UCSD-AML1 (cell line): ENCODE measurements around the gene ALG8.
"Not testable (repeated sequence)": the region's sequence is repeated elsewhere in the genome, so short reads cannot be mapped to it uniquely, and the experiment has no call there.

ENCODE experiments used
- DNase-seq: peaks from one replicate; lab custom pipeline; 2025; ENCODE audit not compliant: unreplicated experiment; lab: John Stamatoyannopoulos, UW

ALG8 gene

GRCh38 chr11:78139422-78140391 is at the start of gene ALG8:
Gene ALG8 (minus strand): TSS chr11:78139626. CDS start chr11:78139588, 38 bp downstream.
- peak; percentile 95 for DNase-seq

DNA sequence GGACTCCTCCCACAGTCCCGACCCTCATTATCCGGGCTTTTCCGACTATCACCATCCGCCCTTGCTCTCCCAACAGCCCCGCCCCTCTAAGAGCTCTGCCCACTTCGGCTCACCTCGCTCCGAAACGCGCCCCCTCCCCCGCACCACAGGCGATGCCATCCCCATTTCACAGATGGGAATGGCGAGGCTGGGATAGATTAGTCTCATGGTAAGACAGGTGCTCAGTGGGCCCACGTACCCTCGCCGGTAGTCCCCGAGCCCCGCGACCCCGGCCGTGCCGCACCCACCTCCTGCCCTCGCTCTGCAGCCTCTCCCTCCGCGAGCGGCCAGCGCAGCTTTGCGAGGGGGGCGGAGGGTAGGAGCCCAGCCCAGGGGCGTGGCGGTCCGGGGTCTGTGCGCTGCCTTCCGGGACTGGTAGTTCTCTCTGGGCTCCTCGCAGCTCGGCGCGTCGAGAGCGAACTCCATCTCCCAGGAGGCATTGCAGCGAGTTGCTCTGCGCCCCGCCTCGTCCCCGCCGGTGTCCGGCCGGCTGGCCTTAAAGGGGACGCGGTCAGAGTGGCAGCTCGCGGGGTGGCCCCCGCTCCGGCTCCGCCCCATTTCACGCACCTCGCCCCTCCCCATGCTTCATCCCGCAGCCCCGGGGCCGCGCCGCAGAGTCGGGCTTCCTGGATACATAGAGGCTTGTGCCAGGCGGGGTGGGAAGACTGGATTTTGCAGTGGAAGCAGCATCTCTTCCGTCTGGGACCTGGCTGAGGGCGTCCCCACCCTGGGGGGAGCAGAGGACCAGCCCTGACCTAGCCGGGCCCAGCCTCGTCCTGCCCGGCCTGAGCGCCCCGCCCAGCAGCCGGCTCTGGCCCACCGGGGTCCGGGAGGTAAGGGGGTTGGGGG is 49.1 kb upstream of the ALG8 start, which contains the start of the genes KCTD21 and USP35:
TSS of gene KCTD21 (minus strand) at position 341 of the 888 bp plus-strand sequence. CDS start 14,072 bp downstream, outside the sequence.
TSS of gene USP35 (plus strand) at position 634 of the 888 bp plus-strand sequence. CDS start 7,327 bp downstream, outside the sequence.
- peak; percentile 97 for DNase-seq

- no peak for DNase-seq
Observed at GRCh38 chr11:78187366-78188285, 48.2 kb upstream of the ALG8 start.

DNA sequence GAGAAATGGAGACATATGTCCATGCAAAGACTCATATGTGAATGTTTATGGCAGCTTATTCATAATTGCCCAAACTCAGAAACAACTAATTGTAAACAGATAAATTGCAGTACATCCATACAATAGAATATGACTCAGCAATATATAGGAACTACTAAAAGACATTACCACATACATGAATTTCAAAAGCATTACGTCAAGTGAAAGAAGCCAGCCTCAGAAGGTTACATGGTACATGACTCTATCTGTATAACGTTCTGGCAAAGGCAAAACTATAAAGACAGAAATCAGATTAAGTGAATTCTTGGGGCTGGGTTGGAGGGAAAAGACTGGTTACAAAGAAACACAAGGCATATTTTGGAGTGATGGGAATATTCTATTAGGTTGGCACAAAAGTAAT is 41.8 kb upstream of the ALG8 start:
- DNase-seq, result no peak

DNA sequence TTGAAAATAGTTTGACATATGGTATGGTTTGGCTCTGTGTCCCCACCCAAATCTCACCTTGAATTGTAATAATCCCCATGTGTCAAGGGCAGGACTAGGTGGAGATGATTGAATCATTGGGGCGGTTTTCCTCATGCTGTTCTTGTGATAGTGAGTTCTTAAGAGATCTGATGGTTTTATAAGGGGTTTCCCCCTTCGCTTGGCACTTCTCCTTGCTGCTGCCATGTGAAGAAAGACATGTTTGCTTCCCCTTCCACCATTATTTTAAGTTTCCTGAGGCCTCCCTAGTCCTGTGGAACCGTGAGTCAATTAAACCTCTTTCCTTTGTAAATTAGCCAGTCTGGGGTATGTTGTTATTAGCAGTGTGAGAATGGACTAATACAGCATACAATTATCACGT is 41.3 kb upstream of the ALG8 start:
- no peak for DNase-seq

GRCh38 chr11:78179459-78180071 is 40.1 kb upstream of the ALG8 start:
- DNase-seq, result no peak

- DNase-seq, result no peak
Observed at GRCh38 chr11:78177216-78177615, 37.8 kb upstream of the ALG8 start.

GRCh38 chr11:78176605-78177141 is 37.2 kb upstream of the ALG8 start:
- DNase-seq, result no peak

DNA sequence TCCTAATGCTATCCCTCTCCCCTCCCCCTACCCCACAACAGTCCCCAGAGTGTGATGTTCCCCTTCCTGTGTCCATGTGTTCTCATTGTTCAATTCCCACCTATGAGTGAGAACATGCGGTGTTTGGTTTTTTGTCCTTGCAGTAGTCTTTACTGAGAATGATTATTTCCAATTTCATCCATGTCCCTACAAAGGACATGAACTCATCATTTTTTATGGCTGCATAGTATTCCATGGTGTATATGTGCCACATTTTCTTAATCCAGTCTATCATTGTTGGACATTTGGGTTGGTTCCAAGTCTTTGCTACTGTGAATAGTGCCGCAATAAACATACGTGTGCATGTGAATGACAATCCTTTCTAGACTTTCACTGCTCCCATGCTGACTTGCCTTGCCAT is 36.4 kb upstream of the ALG8 start:
- DNase-seq, result not testable (repeated sequence)

- DNase-seq, result no peak
Observed at GRCh38 chr11:78171951-78172350, 32.5 kb upstream of the ALG8 start.

- DNase-seq, result no peak
Observed at GRCh38 chr11:78170874-78171549, 31.6 kb upstream of the ALG8 start.

DNA sequence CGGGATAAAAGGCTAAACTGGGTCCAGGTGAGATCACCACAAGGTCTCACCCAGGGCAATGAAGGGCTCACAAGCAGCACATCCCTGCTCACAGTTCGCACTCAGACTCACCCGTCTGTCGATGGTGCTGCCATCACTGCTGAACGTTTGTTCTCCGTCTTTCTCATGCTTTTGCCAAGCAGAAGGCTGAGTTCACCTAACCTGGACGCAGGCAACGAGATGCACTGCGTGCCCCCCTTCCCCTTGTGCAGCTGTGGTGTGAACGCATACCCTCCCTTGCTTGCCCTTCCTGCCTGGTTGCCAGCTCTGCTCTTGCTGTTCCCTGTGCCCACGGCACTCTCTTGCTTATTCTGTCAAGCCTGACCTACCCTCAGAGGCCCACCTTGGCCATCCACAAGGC is 31.0 kb upstream of the ALG8 start:
- no peak for DNase-seq

GRCh38 chr11:78168539-78169477 is 29.4 kb upstream of the ALG8 start:
- DNase-seq, result no peak

DNA sequence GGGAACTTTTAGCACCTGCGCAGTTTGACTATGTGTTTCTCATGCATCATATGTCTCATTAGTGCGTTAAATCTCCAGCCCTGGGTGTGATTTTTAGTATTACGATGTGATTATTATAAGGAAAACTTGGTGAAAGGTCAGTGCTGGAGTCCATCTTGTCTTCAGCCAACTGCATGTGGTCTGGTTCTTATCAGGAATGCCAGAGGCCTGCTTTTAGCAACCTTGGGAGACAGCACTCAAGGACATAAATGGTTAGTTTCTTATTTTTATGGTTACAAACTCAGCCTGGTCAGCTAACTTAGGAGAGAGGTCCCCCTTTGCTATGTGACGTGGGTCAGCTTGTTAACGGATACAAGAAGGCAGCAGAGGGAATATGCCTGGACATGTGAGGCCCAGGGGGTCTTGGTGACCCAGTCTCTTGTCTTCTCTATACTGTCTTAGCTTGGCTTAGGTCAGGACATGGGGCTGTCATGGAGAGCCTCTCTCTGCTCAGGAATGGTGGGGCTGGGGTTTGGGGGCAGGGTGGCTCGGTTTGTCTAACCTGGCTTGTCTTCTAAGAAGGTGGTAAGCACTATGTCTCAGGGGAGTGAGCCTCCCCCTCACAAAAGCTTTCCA is 27.5 kb upstream of the ALG8 start:
- no peak for DNase-seq

- no peak for DNase-seq
Observed at GRCh38 chr11:78164471-78164870, 25.0 kb upstream of the ALG8 start.

DNA sequence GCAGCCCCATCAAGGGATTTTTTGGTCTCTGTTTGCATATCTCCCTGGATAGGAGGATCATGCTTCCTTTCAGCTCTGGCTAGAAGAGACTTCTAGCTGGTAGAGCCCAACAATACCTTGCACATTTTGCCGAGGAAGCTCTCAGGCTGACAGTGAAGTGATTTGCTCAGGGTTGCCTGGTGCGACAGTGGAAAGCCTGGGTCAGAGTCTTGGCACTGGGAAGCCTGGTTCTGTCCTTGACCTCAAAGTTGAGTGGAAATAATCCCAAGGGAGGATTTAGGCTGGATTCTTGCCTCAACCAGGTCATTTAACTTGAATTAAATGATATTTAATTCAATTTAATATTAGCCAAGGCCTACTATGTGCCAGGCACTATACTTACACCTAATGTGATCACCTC is 24.4 kb upstream of the ALG8 start:
- DNase-seq, result no peak

GRCh38 chr11:78161962-78162371 is 22.5 kb upstream of the ALG8 start:
- DNase-seq, result no peak

GRCh38 chr11:78161346-78161745 is 21.9 kb upstream of the ALG8 start:
- DNase-seq, result no peak
